RWPE2 (cell line): ENCODE data around the gene GINS2.

ENCODE experiments used
- ATAC-seq: fragments of 200-7000 bp; cut with Tn5 transposase; 3 replicates; pipeline ENCODE4 v1.9.1; 2021; ENCODE audit warnings: low read depth
- DNase-seq: peaks from one replicate; pipeline ENCODE4 v3.0.0-alpha.2; 2020; ENCODE audit warnings: low spot score
- H3K27ac ChIP-seq: fragments of 450-650 bp; 2 replicates; pipeline ENCODE4 v1.5.1; 2017; ENCODE audit warnings: mild to moderate bottlenecking; ENCODE audit not compliant: poor library complexity, severe bottlenecking
- H3K27me3 ChIP-seq: fragments of 250-450 bp; sonication (Bioruptor Pico); 2 replicates; pipeline ENCODE4 v1.5.1; 2021; ENCODE audit warnings: mild to moderate bottlenecking, moderate library complexity; ENCODE audit not compliant: insufficient read depth, poor library complexity, severe bottlenecking
- H3K36me3 ChIP-seq: fragments of 250-450 bp; sonication (Bioruptor Pico); 2 replicates; pipeline ENCODE4 v1.5.1; 2020; ENCODE audit warnings: low read depth, mild to moderate bottlenecking, moderate library complexity
- H3K4me1 ChIP-seq: fragments of 250-450 bp; sonication (Bioruptor Pico); 2 replicates; pipeline ENCODE4 v1.5.1; 2021; ENCODE audit warnings: mild to moderate bottlenecking, moderate library complexity; ENCODE audit not compliant: insufficient read depth, poor library complexity, severe bottlenecking
- H3K4me3 ChIP-seq: fragments of 250-450 bp; sonication (Bioruptor Pico); 2 replicates; pipeline ENCODE4 v1.5.1; 2021; ENCODE audit warnings: mild to moderate bottlenecking, moderate library complexity; ENCODE audit not compliant: severe bottlenecking
- H3K9me3 ChIP-seq: fragments of 250-450 bp; sonication (Bioruptor Pico); 2 replicates; pipeline ENCODE4 v1.5.1; 2021; ENCODE audit warnings: mild to moderate bottlenecking, moderate library complexity; ENCODE audit not compliant: severe bottlenecking
- CTCF ChIP-seq: fragments of 450-650 bp; IDR thresholded peaks from one replicate; pipeline ENCODE4 v1.5.1; 2017; ENCODE audit warnings: mild to moderate bottlenecking, moderate library complexity; ENCODE audit not compliant: poor library complexity, severe bottlenecking

GINS2 gene

GRCh38 chr16:85695196-85696128, 6.7 kb upstream of the GINS2 start:
- Histone ChIP-seq H3K27me3 (no peaks in the 10 kb centered on the region), H3K4me1 (peaks cover 22% of the 10 kb centered on the region), H3K36me3 (no peaks in the 10 kb centered on the region), H3K4me3 (no peak overlapping the region), H3K27ac (no peak overlapping the region), H3K9me3 (no peaks in the 10 kb centered on the region)
- no peak for DNase-seq
- TF ChIP-seq CTCF: no peak
- ATAC-seq: no peak

- peaks cover 12% of the 10 kb centered on the region; the same call in 1 of the 2 replicates for H3K36me3 ChIP-seq
- H3K27ac ChIP-seq: no peak overlapping the region
- DNase-seq: no peak
- no peak overlapping the region for H3K4me3 ChIP-seq
- peaks cover 3% of the 10 kb centered on the region for H3K4me1 ChIP-seq
- peaks cover 6% of the 10 kb centered on the region for H3K27me3 ChIP-seq
- no peaks in the 10 kb centered on the region for H3K9me3 ChIP-seq
- ATAC-seq: no peak
- no peak for TF ChIP-seq CTCF
Measured at GRCh38 chr16:85690469-85691064, 1.8 kb upstream of the GINS2 start.

- Histone ChIP-seq H3K4me1 (peaks cover 3% of the 10 kb centered on the region), H3K36me3 (peaks cover 16% of the 10 kb centered on the region), H3K27me3 (peaks cover 6% of the 10 kb centered on the region), H3K27ac (no peak overlapping the region), H3K4me3 (no peak overlapping the region), H3K9me3 (no peaks in the 10 kb centered on the region)
- ATAC-seq (no peak), DNase-seq (no peak)
- no peak for TF ChIP-seq CTCF
Measured at GRCh38 chr16:85689950-85690320, 1.2 kb upstream of the GINS2 start.

GRCh38 chr16:85689285-85689949, 663 bp upstream of the GINS2 start:
- Histone ChIP-seq H3K9me3 (no peaks in the 10 kb centered on the region), H3K27ac (no peak overlapping the region), H3K27me3 (peaks cover 6% of the 10 kb centered on the region), H3K4me3 (peak overlapping the region; percentile 80), H3K36me3 (peaks cover 21% of the 10 kb centered on the region), H3K4me1 (peaks cover 3% of the 10 kb centered on the region)
- TF ChIP-seq CTCF: no peak
- DNase-seq: no peak
- ATAC-seq: 0 out of 3 replicates have a peak, but pooled peaks have one; percentile 7
